Stimulated activated naive CD8-positive, alpha-beta T cell treated with anti-CD3 and anti-CD28 coated beads, Interleukin-15, amount 100 ng/mL, for 72 hours (primary cell): Measurements from ENCODE around the gene SSTR5.

Source experiments
- ATAC-seq: fragments of 150-1000 bp; cut with Tn5 transposase; 2 replicates; pipeline ENCODE4 v1.10.0; 2021; ENCODE audit warnings: mild to moderate bottlenecking, moderate library complexity
- DNase-seq, 2 donors: peaks; one replicate each; pipeline ENCODE4 v3.0.0; 2021 to 2022
- H3K27ac Mint-ChIP-seq, 2 donors: one replicate each; pipeline ENCODE4 v1.8.0; 2022; ENCODE audit warnings: mild to moderate bottlenecking in 2 of 2, mixed read lengths in 2 of 2, moderate library complexity in 2 of 2
- H3K27me3 Mint-ChIP-seq: one replicate; pipeline ENCODE4 v1.8.0; 2022; ENCODE audit warnings: mixed read lengths
- H3K4me1 Mint-ChIP-seq: one replicate; pipeline ENCODE4 v1.8.0; 2022; ENCODE audit warnings: mild to moderate bottlenecking, mixed read lengths
- H3K4me3 Mint-ChIP-seq, 2 donors: one replicate each; pipeline ENCODE4 v1.8.0; 2022; ENCODE audit warnings: mild to moderate bottlenecking in 2 of 2, mixed read lengths in 2 of 2, moderate library complexity in 1 of 2
- H3K9me3 Mint-ChIP-seq, 2 donors: one replicate each; pipeline ENCODE4 v1.8.0; 2022; ENCODE audit warnings: mixed read lengths in 2 of 2

SSTR5 gene

GRCh38 chr16:1047801-1048200 lies 24.7 kb upstream of the SSTR5 start:
- no peak overlapping the region for H3K4me3 Mint-ChIP-seq
- no peaks in the 10 kb centered on the region for H3K27me3 Mint-ChIP-seq
- no peak for ATAC-seq
- H3K9me3 Mint-ChIP-seq: no peaks in the 10 kb centered on the region
- no peaks in the 10 kb centered on the region for H3K4me1 Mint-ChIP-seq
- DNase-seq: no peak
- no peak overlapping the region for H3K27ac Mint-ChIP-seq

GRCh38 chr16:1048442-1049112 lies 24.0 kb upstream of the SSTR5 start:
- no peak for DNase-seq

GRCh38 chr16:1049113-1049975 lies 23.2 kb upstream of the SSTR5 start:
- ATAC-seq: no peak

More at GRCh38 chr16:1048442-1049112, 24.0 kb upstream of the SSTR5 start:
- no peak for ATAC-seq
- Mint-ChIP-seq H3K4me1 (no peaks in the 10 kb centered on the region), H3K27me3 (no peaks in the 10 kb centered on the region), H3K27ac (no peak overlapping the region), H3K4me3 (no peak overlapping the region), H3K9me3 (no peaks in the 10 kb centered on the region)

GRCh38 chr16:1049976-1050247 lies 22.6 kb upstream of the SSTR5 start:
- ATAC-seq: no peak

More at GRCh38 chr16:1049113-1049975, 23.2 kb upstream of the SSTR5 start:
- no peak overlapping the region for H3K27ac Mint-ChIP-seq
- H3K27me3 Mint-ChIP-seq: no peaks in the 10 kb centered on the region
- no peaks in the 10 kb centered on the region for H3K9me3 Mint-ChIP-seq
- no peak overlapping the region for H3K4me3 Mint-ChIP-seq
- H3K4me1 Mint-ChIP-seq: no peaks in the 10 kb centered on the region
- no peak for DNase-seq

GRCh38 chr16:1050516-1050915 lies 22.0 kb upstream of the SSTR5 start:
- H3K9me3 Mint-ChIP-seq: no peaks in the 10 kb centered on the region
- H3K4me3 Mint-ChIP-seq: no peak overlapping the region
- peaks cover 5% of the 10 kb centered on the region for H3K4me1 Mint-ChIP-seq

More at GRCh38 chr16:1049976-1050247, 22.6 kb upstream of the SSTR5 start:
- no peaks in the 10 kb centered on the region for H3K9me3 Mint-ChIP-seq
- DNase-seq: no peak
- no peaks in the 10 kb centered on the region for H3K27me3 Mint-ChIP-seq
- no peak overlapping the region for H3K4me3 Mint-ChIP-seq
- H3K27ac Mint-ChIP-seq: no peak overlapping the region
- H3K4me1 Mint-ChIP-seq: peaks cover under 1% of the 10 kb centered on the region

GRCh38 chr16:1050921-1051320 lies 21.6 kb upstream of the SSTR5 start:
- DNase-seq: no peak
- peaks cover 5% of the 10 kb centered on the region for H3K4me1 Mint-ChIP-seq
- no peak overlapping the region for H3K4me3 Mint-ChIP-seq
- no peak overlapping the region for H3K27ac Mint-ChIP-seq
- no peaks in the 10 kb centered on the region for H3K9me3 Mint-ChIP-seq
- ATAC-seq: no peak
- H3K27me3 Mint-ChIP-seq: peaks cover 6% of the 10 kb centered on the region

More at GRCh38 chr16:1050516-1050915, 22.0 kb upstream of the SSTR5 start:
- Mint-ChIP-seq H3K27me3 (peaks cover 6% of the 10 kb centered on the region), H3K27ac (no peak overlapping the region)
- ATAC-seq (no peak), DNase-seq (no peak)

GRCh38 chr16:1051446-1051845 lies 21.1 kb upstream of the SSTR5 start:
- Mint-ChIP-seq H3K27ac (no peak overlapping the region), H3K4me3 (no peak overlapping the region), H3K9me3 (no peaks in the 10 kb centered on the region), H3K4me1 (peaks cover 5% of the 10 kb centered on the region), H3K27me3 (peaks cover 6% of the 10 kb centered on the region)
- DNase-seq (no peak), ATAC-seq (no peak)

- DNase-seq (no peak), ATAC-seq (no peak)
- no peaks in the 10 kb centered on the region for H3K9me3 Mint-ChIP-seq
- H3K4me3 Mint-ChIP-seq: no peak overlapping the region
- H3K27ac Mint-ChIP-seq: no peak overlapping the region
- peaks cover 5% of the 10 kb centered on the region for H3K4me1 Mint-ChIP-seq
- peaks cover 6% of the 10 kb centered on the region for H3K27me3 Mint-ChIP-seq
Observed at GRCh38 chr16:1052721-1053120, 19.8 kb upstream of the SSTR5 start.

GRCh38 chr16:1053121-1053521 lies 19.4 kb upstream of the SSTR5 start:
- DNase-seq (no peak), ATAC-seq (no peak)
- Mint-ChIP-seq H3K27me3 (peaks cover 6% of the 10 kb centered on the region), H3K4me3 (no peak overlapping the region), H3K9me3 (no peaks in the 10 kb centered on the region), H3K4me1 (peaks cover 5% of the 10 kb centered on the region), H3K27ac (no peak overlapping the region)

GRCh38 chr16:1053700-1054368 lies 18.7 kb upstream of the SSTR5 start:
- no peak overlapping the region for H3K4me3 Mint-ChIP-seq

GRCh38 chr16:1054660-1055556 lies 17.6 kb upstream of the SSTR5 start:
- peak in 1 of 2 donors; percentile 32 for DNase-seq
- ATAC-seq: no peak
- Mint-ChIP-seq H3K27me3 (peaks cover 6% of the 10 kb centered on the region), H3K4me1 (peaks cover 5% of the 10 kb centered on the region), H3K9me3 (peaks cover 6 to 7% of the 10 kb centered on the region in 2 donors), H3K27ac (no peak overlapping the region), H3K4me3 (no peak overlapping the region)

More at GRCh38 chr16:1053700-1054368, 18.7 kb upstream of the SSTR5 start:
- no peak for ATAC-seq
- DNase-seq: no peak
- Mint-ChIP-seq H3K27ac (no peak overlapping the region), H3K9me3 (no peaks in the 10 kb centered on the region), H3K4me1 (peaks cover 5% of the 10 kb centered on the region), H3K27me3 (peaks cover 6% of the 10 kb centered on the region)

- DNase-seq (no peak), ATAC-seq (no peak)
- Mint-ChIP-seq H3K4me1 (peaks cover 5% of the 10 kb centered on the region), H3K27ac (no peak overlapping the region), H3K4me3 (no peak overlapping the region), H3K9me3 (peaks cover 6 to 7% of the 10 kb centered on the region in 2 donors), H3K27me3 (peaks cover 6% of the 10 kb centered on the region)
Observed at GRCh38 chr16:1055557-1055924, 17.0 kb upstream of the SSTR5 start.

- no peak for ATAC-seq
- no peak overlapping the region for H3K4me3 Mint-ChIP-seq
- H3K9me3 Mint-ChIP-seq: peaks cover 6 to 7% of the 10 kb centered on the region in 2 donors
- no peak for DNase-seq
- H3K4me1 Mint-ChIP-seq: peaks cover 5% of the 10 kb centered on the region
- H3K27me3 Mint-ChIP-seq: peaks cover 6% of the 10 kb centered on the region
- H3K27ac Mint-ChIP-seq: no peak overlapping the region
Observed at GRCh38 chr16:1056196-1056595, 16.4 kb upstream of the SSTR5 start.

- H3K27ac Mint-ChIP-seq: no peak overlapping the region
- DNase-seq (peak; percentile 66 to 74), ATAC-seq (peak; percentile 68)
- H3K4me1 Mint-ChIP-seq: peaks cover 5% of the 10 kb centered on the region
- peaks cover 6 to 7% of the 10 kb centered on the region in 2 donors for H3K9me3 Mint-ChIP-seq
- H3K4me3 Mint-ChIP-seq: no peak overlapping the region
- H3K27me3 Mint-ChIP-seq: peaks cover 6% of the 10 kb centered on the region
Observed at GRCh38 chr16:1057252-1057932, 15.2 kb upstream of the SSTR5 start.

GRCh38 chr16:1058216-1058615 lies 14.3 kb upstream of the SSTR5 start:
- H3K4me3 Mint-ChIP-seq: no peak overlapping the region
- peaks cover 12% of the 10 kb centered on the region for H3K27me3 Mint-ChIP-seq
- H3K27ac Mint-ChIP-seq: no peak overlapping the region
- H3K9me3 Mint-ChIP-seq: peaks cover 6 to 7% of the 10 kb centered on the region in 2 donors
- H3K4me1 Mint-ChIP-seq: peaks cover 5% of the 10 kb centered on the region
- ATAC-seq: no peak
- no peak for DNase-seq
